ENCODE measurements around the gene DNHD1. TPM values are rescaled to one million over a fixed set of nuclear protein-coding genes. Genes with fewer than 3 reads are reported as not detected.

The DNHD1 gene
- total and polyA plus RNA-seq, 9 of the 15 experiments (the other 6 are each of a cell fraction or from before 2014, with no cell fraction given), result 0.82 to 9.7 (median 3.8) TPM

- TF ChIP-seq E4F1 (CRISPR knock-in tag; IDR thresholded peaks at IDR 0.05; ENCODE audit: borderline replicate concordance) (peak; percentile 79; the same call in 1 of the 2 replicates), SRSF3 (IDR thresholded peaks at IDR 0.05; ENCODE audit: insufficient read depth, low read length) (0 out of 2 replicates have a peak, but pooled peaks have one; percentile 3), CREBBP (IDR thresholded peaks at IDR 0.05; ENCODE audit: low read depth, low read length) (no peak), RBM22 (IDR thresholded peaks at IDR 0.05; ENCODE audit: low read depth, low read length, poor library complexity, severe bottlenecking) (peak; percentile 84), MEIS2 (IDR thresholded peaks at IDR 0.05; ENCODE audit: partially characterized antibody) (peak; percentile 2), E2F1 (CRISPR knock-in tag; IDR thresholded peaks at IDR 0.05) (no peak)
Measured at GRCh38 chr11:6611963-6612212, 114.8 kb downstream of the DNHD1 start (continued).
